Embryonic facial prominence (tissue), 1 donor: ENCODE data around the gene PNMT.

ENCODE experiments used
- DNase-seq: peaks from one replicate; pipeline ENCODE4 v3.0.0-alpha.2; 2016; ENCODE audit errors: extremely low spot score

The PNMT gene

DNA sequence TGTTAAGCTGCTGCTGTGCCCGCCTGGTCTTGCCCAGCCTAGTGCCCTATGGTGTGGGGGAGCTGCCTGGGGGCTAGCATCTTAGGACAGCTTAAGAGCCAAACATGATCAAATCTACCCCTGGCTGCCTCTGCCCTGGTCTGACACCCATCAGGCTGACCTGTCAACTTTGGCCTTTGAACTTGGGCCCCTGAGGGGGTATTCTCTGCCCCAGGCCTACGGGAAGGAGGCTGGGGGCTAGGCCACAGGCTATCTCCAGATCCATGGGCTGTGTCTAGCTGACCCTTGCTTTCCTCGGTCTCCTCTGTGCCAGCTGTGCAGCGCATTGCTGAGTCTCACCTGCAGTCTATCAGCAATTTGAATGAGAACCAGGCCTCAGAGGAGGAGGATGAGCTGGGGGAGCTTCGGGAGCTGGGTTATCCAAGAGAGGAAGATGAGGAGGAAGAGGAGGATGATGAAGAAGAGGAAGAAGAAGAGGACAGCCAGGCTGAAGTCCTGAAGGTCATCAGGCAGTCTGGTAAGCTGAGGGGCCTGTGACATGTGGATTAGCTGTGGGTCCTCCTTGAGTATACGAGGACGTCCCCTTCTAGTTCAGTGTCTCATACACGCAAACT lies 34.6 kb upstream of the PNMT start:
- DNase-seq = no peak

DNA sequence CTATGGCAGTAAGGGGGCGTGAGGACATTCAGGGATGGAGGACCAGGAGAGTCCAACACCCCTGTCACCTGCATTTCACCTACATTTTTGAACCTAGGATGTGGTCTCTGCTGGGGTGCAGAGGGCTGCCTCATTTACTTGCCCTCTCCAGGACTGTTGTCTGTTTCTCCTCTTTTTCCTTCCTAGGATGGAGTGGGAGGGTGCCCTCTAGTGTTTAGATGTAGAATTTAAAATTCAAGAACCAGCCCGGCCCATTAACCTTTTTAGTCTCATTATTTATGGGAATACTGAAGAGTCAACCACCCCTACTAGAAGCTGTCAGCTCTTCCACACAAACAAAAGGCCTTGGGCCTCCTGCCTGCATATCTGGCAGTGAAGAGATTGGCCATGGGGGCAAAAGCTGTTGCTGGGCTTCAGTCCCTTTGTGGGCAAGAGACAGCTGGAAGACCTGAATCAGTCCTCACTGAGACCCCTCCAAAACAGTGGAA lies 33.8 kb upstream of the PNMT start:
- DNase-seq = no peak

DNA sequence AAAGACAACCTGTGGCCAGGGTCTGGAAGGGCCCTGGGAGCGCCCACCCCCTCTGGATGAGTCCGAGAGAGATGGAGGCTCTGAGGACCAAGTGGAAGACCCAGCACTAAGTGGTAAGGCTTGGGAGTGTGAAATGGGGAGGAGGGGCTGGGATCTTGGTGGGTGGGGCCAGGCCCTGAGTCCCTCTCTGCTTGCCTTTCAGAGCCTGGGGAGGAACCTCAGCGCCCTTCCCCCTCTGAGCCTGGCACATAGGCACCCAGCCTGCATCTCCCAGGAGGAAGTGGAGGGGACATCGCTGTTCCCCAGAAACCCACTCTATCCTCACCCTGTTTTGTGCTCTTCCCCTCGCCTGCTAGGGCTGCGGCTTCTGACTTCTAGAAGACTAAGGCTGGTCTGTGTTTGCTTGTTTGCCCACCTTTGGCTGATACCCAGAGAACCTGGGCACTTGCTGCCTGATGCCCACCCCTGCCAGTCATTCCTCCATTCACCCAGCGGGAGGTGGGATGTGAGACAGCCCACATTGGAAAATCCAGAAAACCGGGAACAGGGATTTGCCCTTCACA lies 32.6 kb upstream of the PNMT start:
- DNase-seq = no peak

DNA sequence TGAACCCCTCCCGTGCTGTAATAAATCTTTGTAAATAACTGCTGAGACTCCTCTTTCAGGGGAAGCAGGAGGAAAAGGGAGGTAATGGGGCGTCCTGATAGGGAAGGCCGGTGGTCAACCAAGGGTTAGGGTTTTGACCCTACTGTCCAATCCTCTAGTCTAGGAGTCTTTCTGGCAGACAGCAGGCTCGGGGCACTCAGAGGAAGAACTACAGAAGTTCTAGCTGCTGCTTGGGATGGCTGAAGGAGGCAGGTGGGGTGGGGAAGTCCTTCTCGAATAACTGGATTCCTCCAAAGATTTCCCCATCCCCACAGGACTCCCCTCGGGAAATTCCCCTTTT lies 31.7 kb upstream of the PNMT start:
- DNase-seq = no peak

DNA sequence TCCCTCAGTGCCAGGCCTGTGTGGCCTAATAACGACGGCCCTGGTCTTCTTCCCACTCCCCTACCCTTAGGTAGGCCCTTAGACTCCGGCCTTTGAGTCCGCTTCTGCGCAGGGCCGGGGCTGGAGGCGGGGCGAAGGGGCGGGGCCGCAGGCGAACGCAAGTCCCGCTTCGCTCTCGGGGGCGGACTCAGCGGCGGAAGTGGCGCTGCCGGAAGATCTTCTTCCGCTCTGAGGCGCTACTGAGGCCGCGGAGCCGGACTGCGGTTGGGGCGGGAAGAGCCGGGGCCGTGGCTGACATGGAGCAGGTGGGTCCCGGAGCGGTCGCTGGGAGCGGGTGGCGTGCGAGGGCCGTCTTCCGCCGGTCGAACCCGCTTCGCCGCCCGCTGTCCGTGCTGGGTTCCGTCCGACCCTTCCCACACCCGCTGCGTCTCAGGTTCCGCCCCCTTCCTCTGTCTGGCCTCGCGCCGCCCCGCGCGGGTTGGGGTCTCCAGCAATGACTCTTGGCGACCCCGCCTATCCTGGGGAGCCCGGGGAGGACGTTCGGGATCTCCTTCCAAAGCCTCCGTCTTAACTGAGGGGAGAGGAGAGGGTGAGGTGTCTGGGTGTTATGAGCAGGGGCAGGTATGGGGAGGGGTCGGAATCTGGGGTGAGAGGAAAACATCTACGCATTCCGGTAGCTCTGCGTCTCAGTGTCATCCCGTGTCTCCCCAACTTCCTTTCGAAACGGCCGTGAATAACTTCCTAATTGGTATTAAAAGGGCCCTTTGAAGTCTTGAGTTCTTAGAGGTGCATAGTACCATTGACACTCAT lies 31.1 kb upstream of the PNMT start, which contains the start of gene STARD3:
Gene STARD3, plus strand, starts transcription at position 218 of the 810 bp plus-strand sequence. CDS start 16,388 bp downstream, outside the sequence.
- DNase-seq = peak; percentile 70

DNA sequence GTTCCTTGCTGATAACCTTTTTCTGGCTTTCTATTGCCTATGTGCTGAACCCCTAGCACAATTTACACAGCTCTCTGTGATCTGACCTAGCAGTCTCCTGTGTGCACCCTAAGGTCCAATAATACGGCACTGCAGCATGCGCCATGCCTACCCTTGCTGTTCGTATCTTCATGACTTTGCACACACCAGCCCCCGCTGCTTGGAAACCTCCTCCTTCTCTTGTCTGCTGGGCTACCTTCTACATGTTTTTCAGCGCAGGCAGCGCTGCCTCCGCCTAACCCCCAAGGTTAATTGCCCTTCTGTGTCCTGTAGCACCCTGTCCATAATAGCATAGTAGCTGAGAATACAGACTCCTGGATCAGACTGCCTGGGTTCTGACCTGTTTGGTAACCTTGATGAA lies 29.9 kb upstream of the PNMT start:
- no peak for DNase-seq

DNA sequence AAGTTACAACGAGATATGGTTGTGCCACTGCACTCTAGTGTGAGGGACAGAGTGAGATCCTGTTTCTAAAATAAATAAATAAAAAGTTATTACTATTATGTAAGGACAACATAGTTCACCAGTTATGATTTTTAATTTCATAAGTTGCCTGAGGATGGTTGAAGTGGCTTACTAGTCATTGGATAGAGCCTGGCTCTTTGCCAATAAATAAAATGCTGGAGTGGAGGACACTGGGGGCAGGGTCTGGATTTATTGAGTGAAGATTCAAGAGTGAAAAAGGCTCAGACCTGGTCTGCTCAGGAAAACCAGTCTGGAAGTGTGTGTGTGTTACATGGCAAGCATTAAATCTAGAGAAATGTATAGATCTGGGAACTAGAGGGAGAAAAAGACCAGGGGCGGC lies 29.2 kb upstream of the PNMT start:
- DNase-seq = no peak

DNA sequence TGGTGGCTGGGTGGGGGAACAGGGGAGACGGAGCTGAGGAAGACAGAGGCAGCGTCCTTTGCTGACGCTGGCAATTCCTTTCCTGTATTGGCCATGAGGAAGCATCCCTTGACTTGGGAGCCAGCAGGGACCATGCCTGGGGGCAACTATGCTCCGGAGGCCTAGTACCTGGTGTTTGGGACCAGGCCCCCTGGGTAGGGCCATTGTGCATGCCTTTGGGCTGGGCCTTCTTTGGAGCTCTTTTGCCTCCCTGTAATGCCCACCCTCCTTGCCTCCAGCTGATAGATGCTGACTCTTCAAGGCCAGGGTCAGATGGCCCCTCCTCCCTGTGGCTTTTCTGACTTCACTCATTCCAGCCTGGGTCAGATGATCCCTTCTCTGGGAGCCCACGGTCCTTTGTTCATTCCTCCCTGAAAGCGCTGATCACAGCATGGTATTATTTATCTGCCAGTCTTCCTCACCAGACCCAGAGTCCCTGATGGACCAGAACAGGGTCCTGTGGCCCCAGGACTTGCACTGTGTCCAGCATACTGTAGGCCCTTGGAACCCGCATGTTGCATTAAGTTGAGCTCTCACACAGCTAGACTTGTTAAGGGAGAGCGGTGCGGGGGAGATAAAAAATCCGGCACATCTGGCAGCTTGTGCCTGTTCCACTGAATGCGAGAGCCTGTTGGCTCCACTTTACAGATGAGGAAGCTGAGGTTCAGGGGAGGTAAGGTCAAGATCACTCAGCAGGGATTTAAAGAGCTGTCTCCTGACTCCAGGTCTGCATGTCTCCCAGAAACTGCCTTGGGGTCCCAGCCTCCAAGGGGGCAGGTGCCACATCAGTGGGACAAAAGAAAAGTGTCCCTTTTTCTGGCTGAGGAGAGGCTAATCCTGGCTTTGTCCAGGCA lies 28.4 kb upstream of the PNMT start:
- no peak for DNase-seq

DNA sequence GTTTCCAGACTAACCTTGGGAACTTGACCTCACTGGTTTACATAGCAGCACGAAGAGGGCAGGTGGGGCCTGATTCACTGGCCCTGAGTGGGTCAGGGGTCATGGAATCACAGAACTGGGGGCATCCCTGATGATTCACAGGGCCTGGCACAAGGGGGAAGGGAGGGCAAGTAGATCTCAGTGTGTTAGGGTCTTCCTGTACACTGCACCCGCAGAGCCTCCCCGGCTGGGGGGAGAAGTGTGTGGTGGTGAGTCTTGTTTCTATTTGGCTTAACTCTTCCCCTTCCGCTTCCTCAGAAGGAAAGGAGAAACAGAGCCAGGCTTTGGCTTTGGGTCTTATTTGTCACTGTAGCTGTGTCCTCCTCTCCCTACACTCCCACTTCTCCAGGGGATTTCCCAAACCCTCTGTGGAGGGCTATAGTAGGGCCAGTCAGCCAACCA lies 27.6 kb upstream of the PNMT start:
- no peak for DNase-seq

DNA sequence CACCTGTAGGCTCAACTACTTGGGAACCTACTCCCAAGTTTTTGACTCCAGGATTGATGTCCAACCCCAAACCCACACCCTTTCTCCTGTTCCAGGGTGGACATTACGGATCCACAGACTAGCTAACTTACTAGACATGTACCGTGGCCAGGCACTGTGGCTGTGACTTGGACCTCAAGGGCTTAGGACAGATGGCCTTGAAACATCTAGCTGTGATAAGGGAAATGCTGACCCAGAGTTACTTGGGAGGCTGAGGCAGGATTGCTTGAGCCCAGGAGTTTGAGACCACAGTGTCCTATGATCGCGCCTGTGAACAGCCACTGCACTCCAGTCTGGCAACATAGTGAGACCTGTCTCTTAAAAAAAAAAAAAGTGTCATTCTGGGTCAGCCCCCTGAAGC lies 27.2 kb upstream of the PNMT start:
- no peak for DNase-seq

DNA sequence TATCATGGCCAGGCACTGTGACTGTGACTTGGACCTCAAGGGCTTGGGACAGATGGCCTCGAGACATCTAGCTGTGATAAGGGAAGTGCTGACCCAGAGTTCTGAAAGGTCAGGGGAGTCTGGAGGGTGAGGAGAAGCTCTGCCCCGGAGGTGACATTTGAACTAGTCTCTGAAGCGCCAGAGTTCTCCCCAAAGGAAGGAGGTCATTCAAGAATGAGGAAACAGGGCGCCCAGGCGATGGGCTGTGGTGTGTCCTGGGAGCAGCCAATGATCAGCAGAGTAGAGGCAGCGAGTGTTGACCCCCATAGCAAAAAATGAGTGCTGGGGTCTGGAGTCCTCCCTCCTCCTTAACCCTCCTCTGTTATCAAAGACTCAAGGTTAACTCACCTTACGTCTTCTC lies 26.4 kb upstream of the PNMT start:
- DNase-seq = no peak

DNA sequence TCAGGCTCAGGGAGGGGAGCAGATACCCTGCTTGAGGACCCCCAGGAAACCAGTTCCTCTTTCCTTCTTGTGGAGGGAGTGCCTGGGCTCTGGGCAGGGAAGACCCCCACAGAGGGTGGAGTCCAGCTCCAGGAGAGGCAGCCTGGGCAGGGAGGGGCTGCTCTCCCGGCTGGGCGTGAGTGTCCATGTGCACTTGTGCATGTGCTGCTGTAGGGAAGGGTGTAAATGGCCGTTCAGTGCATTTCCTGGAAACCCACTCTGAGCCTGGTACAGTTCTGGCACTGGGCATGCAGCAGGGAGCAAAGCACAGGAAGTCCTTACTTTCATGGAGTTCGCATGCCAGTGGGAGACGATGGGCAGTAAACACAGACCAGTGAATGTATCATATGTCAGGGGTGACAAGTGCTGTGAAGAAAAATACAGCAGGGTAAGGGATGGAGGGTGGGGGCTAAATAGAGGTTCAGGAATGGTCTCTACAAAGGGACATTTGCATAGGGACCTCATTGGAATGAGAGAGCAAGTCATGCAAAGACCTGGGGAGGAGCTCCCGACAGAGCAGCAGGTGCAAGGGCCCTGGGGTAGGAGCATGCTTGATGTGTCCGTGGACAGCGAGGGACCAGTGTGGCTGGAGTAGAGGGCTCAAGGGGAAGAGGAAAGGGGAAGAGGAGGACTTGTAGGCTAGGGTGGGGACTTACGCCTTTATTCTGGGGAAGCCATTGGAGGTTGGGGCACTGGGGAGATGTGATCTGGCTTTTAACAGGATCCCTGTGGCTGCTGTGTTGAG lies 25.8 kb upstream of the PNMT start:
- no peak for DNase-seq

DNA sequence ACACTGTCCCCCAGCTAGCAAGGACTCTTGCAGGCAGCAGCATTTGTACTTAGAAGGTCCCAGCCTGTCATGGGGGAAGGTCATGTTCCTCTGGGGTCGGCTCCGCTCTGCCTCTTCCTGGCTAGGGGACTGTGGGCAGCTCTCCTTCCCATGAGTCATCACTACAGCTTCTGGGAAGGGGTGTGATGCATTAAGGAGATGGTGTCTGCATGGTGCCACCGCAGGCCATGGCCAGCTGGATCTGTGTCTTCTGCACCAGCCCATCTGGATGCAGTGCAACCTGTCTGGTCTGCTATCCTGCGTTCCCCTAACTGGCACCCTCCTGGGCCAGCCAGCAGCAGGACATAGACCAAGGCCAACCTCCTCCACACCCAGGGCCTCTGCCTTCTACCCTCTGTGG lies 25.0 kb upstream of the PNMT start:
- DNase-seq = no peak

DNA sequence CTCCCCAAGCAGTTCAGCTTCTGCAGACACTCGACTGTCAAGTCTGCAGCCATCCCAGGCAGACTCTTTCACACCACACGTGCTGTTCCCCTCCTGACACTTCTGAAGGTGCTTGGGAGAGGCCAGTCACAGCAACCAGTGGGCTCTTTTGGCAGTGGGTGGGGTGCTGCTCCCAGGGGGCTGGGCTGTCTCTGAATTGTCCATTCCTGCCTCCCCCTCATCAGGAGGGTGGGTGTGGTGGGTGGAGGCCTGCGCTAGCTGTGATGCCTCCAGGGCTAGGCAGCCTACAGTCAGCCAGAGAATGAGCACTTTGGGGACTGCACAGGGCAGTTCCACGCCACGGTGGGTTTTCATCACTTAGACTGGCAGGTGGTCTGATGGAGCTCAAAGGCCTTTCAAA lies 21.0 kb upstream of the PNMT start:
- DNase-seq = no peak

DNA sequence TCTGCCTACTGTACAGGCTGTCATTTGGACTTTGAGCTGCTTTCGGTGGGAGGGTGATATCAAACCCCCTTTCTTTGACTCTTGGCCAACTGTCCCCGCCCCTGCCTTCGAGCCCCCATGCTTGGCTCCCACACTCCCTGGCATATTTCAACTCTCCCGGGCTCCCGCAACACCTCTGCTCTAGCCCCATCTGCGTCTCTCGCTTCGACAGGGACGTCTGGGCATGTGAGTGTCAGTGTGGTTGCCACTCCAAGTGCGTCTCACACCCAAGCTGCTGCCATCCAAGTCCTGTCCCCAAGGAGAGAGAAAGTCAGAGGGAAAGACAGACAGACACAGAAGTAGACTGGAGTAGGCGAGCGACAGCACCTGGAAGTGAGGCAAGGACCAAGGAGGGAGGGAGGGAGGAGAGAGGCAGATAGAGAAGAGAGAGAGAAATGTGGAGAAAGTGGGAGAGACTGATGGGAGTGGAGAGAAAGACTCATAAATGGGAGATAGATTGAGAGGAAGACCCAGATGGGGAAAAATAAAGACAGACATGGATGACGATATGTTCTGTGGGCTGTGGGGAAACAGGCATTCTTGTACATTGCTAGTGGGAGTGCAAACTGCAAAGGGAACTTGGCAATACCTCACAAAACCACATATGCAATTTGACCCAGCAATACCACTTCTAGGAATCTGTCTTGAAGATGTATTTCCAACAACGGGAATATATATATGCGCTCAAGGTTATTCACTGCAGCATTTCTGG lies 19.5 kb upstream of the PNMT start:
- no peak for DNase-seq

DNA sequence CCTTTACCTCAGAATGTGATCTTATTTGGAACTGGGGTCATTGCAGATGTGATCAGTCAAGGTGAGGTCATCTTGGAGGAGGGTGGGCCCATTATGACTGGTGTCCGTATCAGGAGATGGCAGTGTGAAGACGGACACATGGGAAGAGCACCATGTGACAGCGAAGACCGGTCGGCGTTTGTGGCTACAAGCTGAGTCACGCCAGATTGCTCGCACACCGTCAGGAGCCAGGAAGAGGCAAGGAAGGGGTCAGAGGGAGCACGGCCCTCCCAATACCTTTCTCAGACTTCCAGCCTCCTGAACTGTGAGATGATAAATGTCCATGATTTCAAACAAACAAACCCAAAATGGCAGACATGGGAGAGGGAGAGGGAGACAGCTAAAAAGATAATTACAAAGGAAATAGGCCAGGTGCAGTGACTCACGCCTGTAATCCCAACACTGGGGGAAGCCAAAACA lies 18.1 kb upstream of the PNMT start:
- no peak for DNase-seq

DNA sequence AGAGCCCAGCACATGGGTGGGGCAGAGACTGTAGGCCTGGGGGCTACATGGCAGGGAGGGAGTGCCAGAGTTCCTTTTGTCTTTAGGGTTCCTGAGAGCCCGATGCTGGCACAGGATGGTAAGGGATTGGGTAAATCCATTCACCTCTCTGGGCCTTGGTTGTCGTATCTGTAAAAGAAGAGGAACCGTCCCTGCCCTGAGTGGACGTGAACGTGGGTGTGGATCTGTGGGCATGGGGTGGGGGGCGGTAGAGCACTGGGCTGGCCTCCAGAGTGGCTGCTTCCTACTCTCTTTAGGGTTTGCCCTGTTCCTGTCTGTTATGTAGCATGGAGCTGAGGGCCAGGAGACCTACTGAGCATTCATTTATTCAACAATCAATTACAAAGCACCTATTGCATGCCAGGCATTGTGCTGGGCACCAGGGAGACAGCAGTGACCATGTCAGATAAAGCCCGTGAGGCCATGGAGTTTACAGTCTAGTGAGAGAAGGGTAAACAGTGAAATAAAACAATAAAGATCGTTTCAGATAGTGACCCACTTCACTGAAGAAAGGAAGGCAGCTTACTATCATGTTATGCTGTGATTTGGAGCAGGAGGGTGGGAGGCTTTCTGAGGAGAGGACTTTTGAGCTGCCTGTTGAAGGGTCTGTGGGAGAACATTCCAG lies 16.2 kb upstream of the PNMT start:
- DNase-seq = no peak

DNA sequence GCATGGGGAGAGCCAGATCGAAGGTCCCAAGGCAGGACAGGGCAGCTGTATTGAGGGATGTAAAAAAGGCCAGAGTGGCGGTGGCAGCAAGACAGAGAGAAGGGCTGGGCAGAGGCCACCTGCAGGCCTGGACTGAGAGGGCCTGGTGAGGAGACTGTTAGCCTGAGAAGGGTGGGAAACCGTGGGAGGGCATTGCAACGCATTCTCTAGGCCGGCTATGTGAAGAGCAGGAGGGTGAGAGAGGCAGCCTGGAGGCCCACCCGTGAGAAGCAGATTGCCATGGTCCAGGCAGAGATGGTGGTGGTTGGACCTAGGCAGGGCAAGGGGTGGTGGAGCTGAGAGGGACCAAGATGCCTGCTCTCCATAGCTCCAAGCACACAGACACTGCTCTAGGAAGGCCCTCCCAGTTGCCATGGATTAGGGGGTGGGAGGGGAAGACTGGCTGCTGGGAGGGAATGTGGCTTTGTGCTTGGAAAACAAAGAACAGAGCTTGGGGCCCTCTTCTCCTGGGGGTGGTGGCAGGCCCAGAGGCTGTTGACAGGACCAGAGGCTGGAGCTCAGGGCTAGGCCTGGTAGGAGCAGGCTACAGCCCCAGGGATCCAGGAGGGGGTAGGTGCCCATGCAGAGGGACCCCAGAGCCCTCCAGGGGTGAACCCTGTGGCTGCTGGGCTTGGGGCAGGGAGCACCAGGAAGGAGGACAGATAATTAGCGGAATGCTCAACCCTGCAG lies 15.5 kb upstream of the PNMT start:
- DNase-seq = no peak

DNA sequence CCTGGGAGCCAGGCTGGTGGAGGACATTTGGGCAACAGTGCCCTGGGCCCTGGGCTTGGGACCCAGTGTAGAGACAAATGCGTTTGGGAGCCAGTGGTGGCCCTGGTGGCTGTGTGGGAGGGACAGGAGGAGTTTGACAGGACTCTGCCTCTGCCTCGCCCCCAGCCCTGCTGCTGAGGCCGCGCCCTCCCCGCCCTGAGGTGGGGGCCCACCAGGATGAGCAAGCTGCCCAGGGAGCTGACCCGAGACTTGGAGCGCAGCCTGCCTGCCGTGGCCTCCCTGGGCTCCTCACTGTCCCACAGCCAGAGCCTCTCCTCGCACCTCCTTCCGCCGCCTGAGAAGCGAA lies 15.0 kb upstream of the PNMT start:
- no peak for DNase-seq
